ENCODE measurements around the gene APOB. TPM values are rescaled to one million over a fixed set of nuclear protein-coding genes. Genes with fewer than 3 reads are reported as not detected.

The APOB gene
- total RNA-seq, 4 donors from 2014 or later = 0.05 to 8.8 (median 2.3) TPM

GRCh38 chr2:20965221-20965620 is 78.7 kb downstream of the APOB start:
- Histone ChIP-seq H3K27me3 (no peaks in the 10 kb centered on the region), H3K27ac (no peak overlapping the region), H3K4me3 (no peak overlapping the region), H3K36me3 (no peaks in the 10 kb centered on the region), H3K4me1 (peaks cover 6 to 9% of the 10 kb centered on the region in 2 donors), H3K9me3 (no peaks in the 10 kb centered on the region)
- DNase-seq = no peak
- TF ChIP-seq POLR2A (IDR thresholded peaks at IDR 0.05) (no peak), CTCF (IDR thresholded peaks at IDR 0.05 in 4 of 5, conservative IDR thresholded peaks at IDR 0.05 in 1 of 5) (no peak)
- intact Hi-C loops (cut with DNase I; ENCODE audit: low total_unique reads) (no loop called here), in situ Hi-C loops (cut with MboI; ENCODE audit: low sequenced_read_pairs in 4 of 4) (loop anchor here in 3 of 4 donors (10.0 to 25.0 kb wide), 4 partner anchors 180 to 603 kb away; partner anchors contain the start of genes GDF7 (in 1 of the 3), PUM2 (in 1 of the 3) and RHOB (in 1 of the 3))
- ATAC-seq = no peak

- peaks cover 6 to 9% of the 10 kb centered on the region in 2 donors for H3K4me1 ChIP-seq
- TF ChIP-seq POLR2A (IDR thresholded peaks at IDR 0.05) (no peak), CTCF (IDR thresholded peaks at IDR 0.05 in 4 of 5, conservative IDR thresholded peaks at IDR 0.05 in 1 of 5) (no peak)
- no peak overlapping the region for H3K27ac ChIP-seq
- H3K27me3 ChIP-seq = no peaks in the 10 kb centered on the region
- H3K9me3 ChIP-seq = no peaks in the 10 kb centered on the region
- H3K4me3 ChIP-seq = no peak overlapping the region
- intact Hi-C loops (cut with DNase I; ENCODE audit: low total_unique reads) = loop anchor here (1.0 to 2.0 kb wide), 2 partner anchors 183 to 303 kb away; no protein-coding TSS in a partner anchor
- H3K36me3 ChIP-seq = no peaks in the 10 kb centered on the region
- ATAC-seq = no peak
- in situ Hi-C loops (cut with MboI; ENCODE audit: low sequenced_read_pairs in 4 of 4) = loop anchor here (5.0 to 25.0 kb wide), 5 partner anchors 179 to 602 kb away; partner anchors contain the start of genes GDF7 (in 1 of the 4), PUM2 (in 1 of the 4) and RHOB (in 1 of the 4)
- no peak for DNase-seq
These were observed 80.0 kb downstream of the APOB start for GRCh38 chr2:20963867-20964266.

- ATAC-seq (peak; percentile 83 to 90), DNase-seq (peak; percentile 40 to 56)
- Histone ChIP-seq H3K27ac (no peak overlapping the region), H3K4me1 (peaks cover 6 to 9% of the 10 kb centered on the region in 2 donors), H3K4me3 (no peak overlapping the region), H3K27me3 (no peaks in the 10 kb centered on the region), H3K9me3 (no peaks in the 10 kb centered on the region), H3K36me3 (no peaks in the 10 kb centered on the region)
- peak; percentile 55 to 86 (median 83) for TF ChIP-seq CTCF (IDR thresholded peaks at IDR 0.05 in 4 of 5, conservative IDR thresholded peaks at IDR 0.05 in 1 of 5)
- TF ChIP-seq POLR2A (IDR thresholded peaks at IDR 0.05) = no peak
- in situ Hi-C loops (cut with MboI; ENCODE audit: low sequenced_read_pairs in 4 of 4) = loop anchor here (5.0 to 25.0 kb wide), 5 partner anchors 178 to 601 kb away; partner anchors contain the start of genes GDF7 (in 1 of the 4), PUM2 (in 1 of the 4) and RHOB (in 1 of the 4)
- intact Hi-C loops (cut with DNase I; ENCODE audit: low total_unique reads) = loop anchor here (1.0 to 2.0 kb wide), 2 partner anchors 182 to 302 kb away; no protein-coding TSS in a partner anchor
These were observed 80.8 kb downstream of the APOB start for GRCh38 chr2:20962939-20963557.

- H3K27ac ChIP-seq = no peak overlapping the region
- ATAC-seq (peak; percentile 50 to 72), DNase-seq (peak in 1 of 2 donors; percentile 40)
- intact Hi-C loops (cut with DNase I; ENCODE audit: low total_unique reads) = loop anchor here (2.0 kb wide), 1 partner anchor 181 kb away; no protein-coding TSS in a partner anchor
- no peaks in the 10 kb centered on the region for H3K27me3 ChIP-seq
- peaks cover 6 to 9% of the 10 kb centered on the region in 2 donors for H3K4me1 ChIP-seq
- H3K4me3 ChIP-seq = no peak overlapping the region
- TF ChIP-seq CTCF (IDR thresholded peaks at IDR 0.05 in 4 of 5, conservative IDR thresholded peaks at IDR 0.05 in 1 of 5) = no peak
- TF ChIP-seq POLR2A (IDR thresholded peaks at IDR 0.05) = no peak
- in situ Hi-C loops (cut with MboI; ENCODE audit: low sequenced_read_pairs in 4 of 4) = loop anchor here (5.0 to 25.0 kb wide), 5 partner anchors 177 to 600 kb away; partner anchors contain the start of genes GDF7 (in 1 of the 4), PUM2 (in 1 of the 4) and RHOB (in 1 of the 4)
- no peaks in the 10 kb centered on the region for H3K36me3 ChIP-seq
- no peaks in the 10 kb centered on the region for H3K9me3 ChIP-seq
These were observed 82.0 kb downstream of the APOB start for GRCh38 chr2:20961858-20962257.

Data from gastrocnemius medialis (tissue), 4 donors.